Measurements from ENCODE around the gene MLYCD.

Gene MLYCD

DNA sequence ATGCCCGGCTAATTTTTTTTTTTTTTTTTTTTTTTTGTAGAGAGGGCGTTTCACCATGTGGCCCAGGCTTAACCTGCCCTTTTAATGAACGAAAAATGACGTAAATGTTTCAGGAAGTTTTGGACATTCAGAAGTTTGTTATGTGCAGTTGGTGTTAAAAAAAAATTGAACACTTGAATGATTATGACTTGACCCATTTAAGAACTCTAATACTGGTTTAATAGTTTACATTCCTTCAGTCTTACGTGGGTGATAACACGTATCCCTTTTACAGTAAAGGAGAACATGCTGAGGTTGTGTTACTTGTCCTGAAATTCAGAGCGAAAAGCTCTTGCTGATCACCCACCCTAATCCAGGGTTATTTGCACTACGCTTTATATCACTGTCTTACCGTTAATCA is 1.7 kb downstream of the MLYCD start:
- no peak for DNase-seq

DNA sequence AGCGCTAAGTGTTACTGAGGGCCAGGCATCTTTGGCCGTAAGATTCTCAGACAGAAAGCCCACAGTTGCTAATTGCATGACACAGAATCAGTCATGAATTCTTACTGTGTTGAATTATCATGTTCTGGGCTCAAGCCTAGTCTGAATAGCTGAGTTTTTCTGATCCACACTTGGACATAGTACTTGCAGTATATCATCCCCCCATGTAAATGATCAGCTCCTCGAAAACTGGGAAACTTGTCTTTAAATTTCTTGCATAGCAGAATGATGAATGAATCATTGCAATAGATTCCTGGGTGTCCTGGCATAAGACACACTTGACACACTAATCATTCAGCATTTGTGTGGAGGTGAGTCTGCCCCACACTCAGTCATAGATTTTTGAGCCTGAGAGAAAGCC is 2.2 kb downstream of the MLYCD start:
- no peak for DNase-seq

DNA sequence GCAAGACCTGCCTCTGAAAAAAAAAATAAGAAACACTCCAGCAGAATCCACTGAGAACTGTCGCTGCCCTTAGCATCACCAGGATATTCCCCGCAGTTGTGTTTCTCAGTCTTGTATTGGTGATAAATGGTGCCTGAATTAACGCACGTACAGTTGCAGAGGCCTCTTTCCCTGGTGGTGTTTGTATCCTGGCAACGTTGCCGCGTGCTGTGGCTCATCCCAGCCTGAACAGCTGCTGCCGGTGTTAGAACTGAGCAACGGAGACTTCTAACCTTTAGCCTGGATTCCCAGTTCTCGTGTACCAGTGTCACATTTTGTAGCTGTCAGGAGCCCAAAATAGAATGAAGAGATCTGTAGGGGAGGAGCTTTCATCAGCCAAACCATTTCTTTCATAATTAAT is 4.8 kb downstream of the MLYCD start:
- no peak for DNase-seq

DNA sequence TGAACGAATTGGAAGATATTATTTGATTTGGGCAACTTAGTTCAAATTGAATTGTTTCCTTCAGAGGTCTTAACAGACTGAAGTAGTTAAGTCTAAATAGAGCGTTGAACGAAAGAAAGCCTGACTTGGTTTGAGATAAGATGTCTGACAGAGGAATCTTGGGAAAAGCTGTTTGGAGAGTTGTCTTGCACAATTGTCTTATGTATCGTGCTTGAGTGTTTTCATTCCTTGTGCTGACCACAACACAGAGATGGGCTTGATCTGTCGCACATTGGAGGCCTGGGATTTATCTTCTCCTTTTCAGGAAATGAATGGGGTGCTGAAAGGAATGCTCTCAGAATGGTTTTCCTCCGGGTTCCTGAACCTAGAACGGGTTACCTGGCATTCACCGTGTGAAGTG is 7.8 kb downstream of the MLYCD start:
- no peak for DNase-seq

DNA sequence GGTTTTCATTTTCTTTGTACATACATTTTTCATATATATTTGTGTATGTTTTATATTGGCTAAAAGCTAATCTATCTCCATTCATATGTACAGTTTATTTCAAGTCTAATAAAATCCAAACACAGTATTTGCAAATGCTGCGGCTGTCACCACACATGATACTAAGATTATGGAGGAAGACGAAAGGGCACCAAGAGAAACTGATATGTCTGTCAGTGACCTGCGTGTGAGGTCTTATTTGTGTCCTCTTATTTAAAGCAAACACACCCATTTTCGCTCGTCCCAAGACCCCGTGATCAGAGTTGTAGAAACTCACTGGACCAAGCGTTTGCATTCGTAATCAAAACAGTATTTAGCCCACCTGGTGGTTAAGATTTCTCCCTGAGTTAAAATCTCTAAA is 8.2 kb downstream of the MLYCD start:
- DNase-seq: no peak

DNA sequence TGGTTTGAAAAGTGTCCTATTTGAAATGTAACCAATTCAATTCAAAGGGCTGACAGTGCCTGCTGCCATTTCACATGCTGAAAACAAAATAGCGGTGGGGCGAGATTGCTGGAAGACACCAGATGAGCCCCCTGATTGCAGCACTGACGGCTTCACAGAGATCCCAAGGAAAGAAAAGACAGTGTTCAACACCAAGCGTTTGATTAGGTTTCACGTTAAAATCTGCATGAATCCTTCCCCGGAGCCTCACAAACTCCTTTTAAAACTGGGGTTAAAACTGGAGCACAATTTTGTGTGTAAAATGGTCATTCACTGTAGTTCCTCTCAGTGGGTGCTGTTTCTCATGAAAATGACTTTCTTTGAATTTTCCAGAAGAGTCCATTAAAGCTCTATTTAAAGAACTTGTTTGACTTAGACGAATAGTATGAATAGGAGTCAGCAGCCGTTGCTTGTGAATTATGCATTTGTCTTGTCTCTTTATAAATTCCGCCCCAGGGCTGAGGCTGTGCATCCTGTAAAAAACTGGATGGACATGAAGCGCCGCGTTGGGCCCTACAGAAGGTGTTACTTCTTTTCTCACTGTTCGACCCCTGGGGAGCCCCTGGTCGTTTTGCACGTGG is 8.8 kb downstream of the MLYCD start:
- no peak for DNase-seq

DNA sequence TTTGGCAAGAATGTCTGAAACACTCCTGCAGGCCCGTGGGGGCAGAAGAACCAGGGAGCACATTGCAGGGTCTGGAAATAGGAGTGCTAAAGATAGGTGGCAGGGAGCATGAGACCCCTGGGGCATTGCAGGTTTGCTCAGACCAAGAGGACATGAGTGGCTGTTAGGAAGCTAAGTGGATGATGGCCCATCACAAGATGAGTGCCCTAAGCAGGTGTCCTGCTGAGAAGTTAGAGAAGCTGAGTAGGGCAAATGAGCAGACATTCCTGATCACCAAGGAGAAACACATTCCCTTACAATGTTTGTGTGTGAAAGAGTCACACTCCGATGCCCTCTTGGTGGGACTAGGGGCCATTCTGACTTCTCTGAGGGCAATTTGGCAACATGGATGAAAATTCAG is 9.9 kb downstream of the MLYCD start:
- DNase-seq: no peak

DNA sequence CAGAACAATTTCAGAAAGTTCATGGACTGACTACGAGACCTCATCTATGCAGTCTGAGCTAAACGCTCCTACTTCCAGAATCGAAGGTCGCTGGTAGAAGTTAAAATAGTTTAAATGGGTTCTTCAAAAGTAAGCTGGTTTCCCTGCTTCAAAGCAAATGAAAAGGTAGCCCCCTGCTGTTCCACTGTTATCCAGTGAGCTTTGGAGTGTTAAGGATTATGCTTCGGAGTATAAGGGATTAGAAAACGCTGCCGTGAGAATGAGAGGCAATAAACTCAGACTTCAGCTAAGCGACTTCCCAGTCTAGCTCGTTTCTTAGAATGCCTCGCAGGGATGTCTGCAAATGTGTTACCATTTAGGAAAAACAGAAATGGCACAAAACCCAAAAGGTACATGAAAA is 12.4 kb downstream of the MLYCD start:
- no peak for DNase-seq

DNA sequence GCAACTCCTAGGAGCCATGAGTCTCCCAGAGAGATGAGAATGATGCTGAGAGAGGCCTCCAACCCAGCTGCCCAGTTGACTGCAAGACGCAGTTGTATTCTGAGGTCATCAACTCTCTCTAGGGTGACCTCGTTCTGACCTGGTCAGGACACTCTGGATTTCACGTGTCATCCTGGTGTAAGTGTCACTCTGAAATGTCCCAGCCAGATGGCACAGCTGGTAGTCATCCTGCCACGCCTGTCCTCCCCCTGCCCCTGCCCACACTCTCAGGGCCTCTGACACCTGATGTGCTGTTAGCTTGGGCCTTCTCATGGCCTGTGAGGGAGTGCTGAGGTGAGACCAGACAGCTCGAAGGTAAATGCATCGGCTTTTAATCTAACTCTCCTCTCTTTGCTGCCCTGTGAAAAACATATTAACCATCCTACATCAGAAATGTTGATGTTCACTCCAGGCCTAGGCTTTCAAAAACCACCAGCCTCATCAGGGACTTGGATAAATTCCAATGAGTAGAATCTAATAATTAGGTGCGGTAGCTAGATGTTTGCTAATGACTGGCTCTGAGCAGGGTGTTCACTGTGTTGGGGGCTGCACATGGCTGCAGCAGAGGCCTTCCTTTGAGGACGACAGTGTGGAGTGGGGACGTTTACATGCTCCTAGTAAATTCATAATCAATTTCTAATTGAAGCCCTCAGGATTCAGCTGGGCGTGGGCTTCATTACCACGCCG is 13.8 kb downstream of the MLYCD start:
- DNase-seq: no peak

DNA sequence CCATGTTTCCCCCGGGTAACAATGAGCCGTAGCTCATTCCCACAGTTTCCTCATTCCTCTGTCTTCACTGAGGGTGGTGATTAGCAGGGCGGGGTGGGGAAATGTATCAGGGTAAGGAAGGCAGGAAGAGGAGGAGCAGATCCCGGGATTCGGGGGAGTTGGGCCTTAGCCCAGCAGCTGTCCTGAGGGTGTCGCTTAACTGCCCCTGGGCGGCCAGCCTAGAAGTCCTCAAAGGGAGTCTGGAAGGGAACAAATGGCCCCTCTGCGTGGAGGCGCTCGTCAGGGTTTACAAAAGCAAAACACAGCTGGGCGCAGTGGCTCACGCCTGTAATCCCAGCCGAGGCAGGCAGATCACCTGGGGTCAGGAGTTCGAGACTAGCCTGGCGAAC is 14.3 kb downstream of the MLYCD start:
- DNase-seq: no peak

DNA sequence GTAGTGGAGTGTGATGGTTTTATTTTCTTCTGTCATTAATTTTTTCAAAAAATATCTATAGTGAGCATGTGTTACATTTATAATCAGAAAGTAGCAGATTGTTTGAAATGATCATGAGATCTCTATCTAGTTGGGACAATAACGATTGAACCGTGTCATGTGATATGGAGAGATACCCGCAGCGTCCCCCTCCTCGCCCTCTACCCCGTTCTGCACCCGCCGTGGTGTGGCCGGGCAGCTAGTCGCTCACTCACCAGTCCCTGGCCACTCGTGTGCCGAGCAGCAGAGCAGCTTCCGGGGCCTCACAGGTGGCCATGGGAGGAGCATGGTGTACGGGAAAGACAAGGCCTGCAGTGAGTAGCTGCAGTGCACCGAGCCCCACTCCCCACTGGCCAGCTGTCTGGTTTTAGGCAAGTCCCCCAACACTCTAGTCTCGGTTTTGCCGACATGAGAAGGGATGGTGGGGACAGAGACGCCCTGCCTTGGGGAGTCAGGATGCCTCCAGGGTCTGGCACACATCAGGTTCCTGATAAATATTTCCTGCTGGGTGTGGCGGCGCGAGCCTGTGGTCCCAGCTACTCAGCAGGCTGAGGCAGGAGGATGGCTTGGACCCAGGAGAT is 15.3 kb downstream of the MLYCD start:
- DNase-seq: no peak

DNA sequence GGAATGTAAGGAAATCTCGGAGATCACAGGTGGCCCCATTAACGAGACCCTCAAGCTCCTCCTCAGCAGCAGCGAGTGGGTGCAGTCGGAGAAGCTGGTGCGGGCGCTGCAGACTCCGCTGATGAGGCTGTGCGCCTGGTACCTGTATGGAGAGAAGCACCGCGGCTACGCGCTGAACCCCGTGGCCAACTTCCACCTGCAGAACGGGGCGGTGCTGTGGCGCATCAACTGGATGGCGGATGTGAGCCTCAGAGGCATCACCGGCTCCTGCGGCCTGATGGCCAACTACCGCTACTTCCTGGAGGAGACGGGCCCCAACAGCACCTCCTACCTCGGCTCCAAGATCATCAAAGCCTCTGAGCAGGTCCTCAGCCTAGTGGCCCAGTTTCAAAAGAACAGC is 16.2 kb downstream of the MLYCD start:
- no peak for DNase-seq

DNA sequence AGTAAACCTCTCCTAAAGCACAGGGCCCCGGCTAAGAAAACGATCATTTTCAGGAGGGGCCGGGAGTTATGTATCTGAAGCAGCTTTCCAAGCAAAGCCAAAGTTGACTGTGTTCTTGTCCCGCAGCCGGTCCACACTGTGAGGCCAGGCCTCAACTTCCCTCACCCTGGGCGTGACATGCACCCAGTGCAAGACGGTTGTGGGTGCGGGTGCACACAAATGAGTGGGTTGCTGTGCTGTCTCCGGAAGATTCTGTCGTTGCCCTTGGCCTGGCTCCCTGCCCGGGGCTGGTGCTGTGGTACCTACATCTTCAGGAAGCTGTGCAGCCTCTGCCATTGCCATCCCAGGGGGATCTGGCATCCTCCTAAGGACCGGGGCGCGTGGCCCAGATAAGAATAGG is 16.6 kb downstream of the MLYCD start:
- DNase-seq: no peak

DNA sequence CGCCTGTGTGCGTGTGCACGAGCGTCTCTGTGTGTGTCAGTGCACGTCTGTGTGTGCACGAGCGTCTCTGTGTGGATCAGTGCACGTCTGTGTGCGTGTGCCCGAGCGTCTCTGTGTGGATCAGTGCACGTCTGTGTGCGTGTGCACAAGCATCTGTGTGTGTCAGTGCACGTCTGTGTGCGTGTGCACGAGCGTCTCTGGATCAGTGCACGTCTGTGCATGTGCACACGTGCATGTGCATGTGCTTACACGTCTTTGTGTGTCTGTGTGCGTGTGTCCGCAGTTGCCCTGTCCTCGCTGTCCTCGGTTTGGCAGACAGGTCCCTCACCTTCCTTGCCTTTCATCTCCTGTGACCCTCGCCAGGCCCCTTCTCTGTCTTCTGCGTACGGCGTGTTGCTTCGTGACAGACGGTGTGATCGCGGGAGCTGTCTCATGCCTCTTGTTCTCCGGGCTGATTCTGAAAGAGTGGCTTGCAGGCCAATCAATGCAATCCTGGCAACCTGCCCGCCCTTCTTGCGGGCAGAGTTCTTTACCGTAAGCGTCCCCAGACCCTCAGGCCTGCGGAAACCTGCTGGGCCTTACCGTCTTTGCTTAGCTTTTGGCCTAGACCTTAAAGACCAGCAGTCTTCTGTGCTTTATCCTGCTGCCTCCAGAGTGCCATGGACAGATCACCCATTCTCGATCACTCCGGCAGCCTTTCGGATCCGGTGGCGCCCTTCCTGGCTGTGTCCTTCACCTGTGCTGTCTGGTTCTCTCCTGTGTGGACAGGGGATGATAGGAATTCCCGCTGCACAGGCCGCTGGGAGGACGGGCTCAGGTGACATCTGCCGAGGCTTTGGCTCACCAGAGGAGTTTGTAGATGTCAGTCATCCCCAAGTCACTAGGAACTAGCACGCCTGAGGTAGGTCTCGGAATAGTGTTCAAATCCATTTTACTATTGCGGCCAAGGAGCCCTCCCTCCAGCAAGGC is 18.5 kb downstream of the MLYCD start:
- no peak for DNase-seq

DNA sequence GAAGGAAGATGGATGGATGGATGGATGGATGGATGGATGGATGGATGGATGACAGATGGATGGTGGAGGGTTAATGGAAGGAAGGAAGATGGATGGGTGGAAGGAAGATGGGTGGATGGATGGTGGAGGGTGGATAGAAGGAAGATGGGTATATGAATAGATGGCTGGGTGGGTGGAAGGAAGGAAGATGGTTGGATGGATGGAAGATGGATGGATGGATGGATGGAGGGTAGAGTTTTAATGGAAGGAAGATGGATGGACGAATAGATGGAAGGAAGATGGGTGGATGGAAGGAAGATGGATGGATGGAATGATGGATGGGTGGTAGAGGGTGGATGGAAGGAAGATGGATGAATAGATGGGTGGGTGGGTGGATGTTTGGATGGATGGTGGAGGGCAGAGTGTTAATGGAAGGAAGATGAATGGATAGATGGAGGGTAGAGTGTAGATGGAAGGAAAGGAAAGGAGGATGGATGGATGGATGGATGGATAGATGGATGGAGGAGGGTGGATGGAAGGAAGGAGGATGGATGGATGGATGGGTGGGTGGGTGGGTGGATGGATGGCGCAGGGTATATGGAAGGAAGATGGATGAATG is 22.1 kb downstream of the MLYCD start:
- no peak for DNase-seq

DNA sequence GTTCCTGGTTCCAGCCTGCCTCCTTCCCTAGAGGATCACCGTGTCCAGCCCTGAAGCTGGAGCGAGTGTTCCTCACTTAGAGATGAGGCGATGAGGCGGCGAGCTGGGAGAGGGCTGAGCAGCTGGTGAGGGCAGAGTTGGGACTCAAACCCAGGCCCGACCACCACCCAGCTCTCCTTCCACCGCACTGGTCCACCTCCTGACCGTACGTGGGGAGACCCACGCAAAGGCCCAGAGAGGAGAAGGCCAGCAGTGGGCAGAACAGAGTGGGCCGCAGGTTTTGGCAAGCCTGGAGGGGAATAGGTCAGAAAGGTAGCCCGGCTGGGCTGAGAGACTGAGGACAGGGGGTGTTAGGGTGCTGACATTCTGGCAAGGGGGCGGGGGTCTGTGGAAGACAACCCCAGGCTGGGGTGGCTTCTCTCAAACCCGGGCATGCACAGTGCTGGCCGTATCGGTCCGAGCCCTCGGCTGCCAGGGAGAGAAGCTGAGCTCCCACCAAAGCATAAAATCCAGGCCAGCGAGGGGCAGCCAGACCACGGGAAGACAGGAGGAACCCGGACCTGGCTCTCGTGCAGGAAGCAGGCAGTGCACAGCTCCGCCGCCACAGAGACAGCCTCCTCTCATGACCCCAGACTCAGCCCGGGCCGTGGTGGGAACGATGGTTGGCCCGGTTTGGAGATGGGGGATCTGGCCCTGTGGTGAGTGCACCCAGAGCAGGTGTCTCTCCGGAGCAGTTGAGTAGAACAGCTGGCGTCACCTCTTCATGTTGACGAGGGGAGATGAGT is 24.9 kb downstream of the MLYCD start:
- DNase-seq: no peak

DNA sequence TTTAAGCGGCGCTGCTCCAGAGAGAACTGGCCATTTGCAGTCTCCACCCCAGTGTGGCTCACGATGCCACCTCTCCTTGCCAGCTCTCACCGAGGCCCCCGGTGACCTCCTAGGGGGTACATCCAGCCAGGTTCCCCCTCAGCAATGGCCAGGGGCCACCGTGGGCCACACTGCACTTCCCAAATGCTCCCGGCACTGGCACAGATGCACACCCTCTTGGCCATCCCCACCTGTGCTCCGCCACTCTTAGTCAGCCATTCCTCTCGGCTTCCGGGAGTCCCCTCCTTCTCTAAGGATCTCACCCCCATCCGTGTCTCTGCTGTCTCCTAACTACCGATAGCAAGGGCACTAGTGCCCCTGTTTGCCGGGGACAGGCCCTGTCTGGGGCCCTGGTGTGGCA is 25.8 kb downstream of the MLYCD start:
- no peak for DNase-seq

DNA sequence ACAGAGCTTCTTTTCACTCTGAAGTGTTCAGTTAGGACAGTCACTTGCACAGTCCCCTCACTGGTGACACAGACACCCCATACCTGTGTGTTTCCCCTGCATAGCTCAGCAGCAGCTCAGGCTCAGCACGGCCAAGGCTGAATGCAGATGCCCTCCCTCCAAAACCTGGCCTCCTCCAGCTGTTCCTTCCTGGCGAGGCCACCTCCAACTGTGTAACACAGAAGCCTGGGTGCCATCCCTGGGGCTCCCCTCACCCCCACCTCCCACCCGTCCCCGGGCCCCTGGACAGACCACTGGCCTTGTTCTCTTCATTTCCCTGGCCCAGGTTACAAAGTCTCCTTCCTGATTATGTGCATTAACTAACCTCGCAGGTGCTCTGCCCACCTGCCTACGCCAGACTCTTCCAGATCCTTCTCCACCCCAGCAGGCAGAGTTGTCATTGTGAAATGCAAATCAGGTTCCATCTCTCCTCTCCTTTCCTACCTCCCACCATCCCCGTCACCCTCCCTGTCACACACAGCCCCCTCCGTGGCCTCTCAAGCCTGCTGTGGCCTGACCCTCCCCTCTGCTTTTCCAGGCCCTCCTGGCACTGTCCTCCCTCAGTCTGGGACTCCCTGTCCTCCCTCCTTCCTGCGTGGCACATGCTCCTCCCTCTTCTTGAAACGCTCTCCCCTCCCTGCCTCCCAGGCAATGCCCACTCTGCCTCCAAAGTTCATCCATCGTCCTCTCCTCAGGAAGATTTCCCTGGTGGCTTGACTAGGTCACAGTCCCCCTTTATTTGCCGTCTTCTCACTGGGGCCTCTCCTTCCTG is 26.4 kb downstream of the MLYCD start:
- DNase-seq: no peak

DNA sequence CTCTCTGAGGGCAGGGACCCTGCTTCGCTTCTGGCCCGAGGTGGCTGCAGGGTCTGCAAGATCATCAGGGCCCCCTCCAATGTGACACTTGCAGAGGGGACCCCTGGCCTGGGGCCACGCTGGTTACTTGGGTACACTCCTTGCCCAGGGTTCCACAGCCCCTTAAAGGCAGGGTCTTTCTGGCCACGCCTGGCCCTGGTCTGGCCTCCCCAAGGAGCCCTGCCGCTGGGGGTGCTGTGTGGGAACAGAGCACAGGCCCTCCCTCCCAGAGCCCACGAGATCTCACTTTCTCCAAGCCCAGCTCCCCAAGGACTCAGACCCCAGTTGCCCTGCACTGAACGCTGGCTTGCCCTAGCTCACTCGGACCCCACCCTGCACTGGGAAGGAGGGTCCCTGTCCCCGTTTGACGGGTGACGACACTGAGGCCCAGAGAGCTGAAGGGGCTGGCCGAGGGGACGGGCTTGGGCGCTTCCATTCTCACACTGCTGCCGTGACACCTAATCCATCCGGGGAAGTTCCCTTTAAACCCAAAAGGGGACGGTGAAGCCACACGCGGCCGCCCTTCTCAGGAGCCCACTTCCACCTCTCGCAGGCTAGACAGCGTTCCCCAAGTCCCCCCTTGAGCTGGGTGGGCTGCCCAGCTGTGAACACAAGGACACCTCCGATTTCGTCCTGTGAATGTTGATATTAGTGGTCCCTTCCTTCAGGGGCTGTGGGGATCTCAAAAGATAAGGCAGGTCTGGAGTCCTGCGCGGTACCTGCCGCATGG is 27.2 kb downstream of the MLYCD start:
- DNase-seq: no peak

DNA sequence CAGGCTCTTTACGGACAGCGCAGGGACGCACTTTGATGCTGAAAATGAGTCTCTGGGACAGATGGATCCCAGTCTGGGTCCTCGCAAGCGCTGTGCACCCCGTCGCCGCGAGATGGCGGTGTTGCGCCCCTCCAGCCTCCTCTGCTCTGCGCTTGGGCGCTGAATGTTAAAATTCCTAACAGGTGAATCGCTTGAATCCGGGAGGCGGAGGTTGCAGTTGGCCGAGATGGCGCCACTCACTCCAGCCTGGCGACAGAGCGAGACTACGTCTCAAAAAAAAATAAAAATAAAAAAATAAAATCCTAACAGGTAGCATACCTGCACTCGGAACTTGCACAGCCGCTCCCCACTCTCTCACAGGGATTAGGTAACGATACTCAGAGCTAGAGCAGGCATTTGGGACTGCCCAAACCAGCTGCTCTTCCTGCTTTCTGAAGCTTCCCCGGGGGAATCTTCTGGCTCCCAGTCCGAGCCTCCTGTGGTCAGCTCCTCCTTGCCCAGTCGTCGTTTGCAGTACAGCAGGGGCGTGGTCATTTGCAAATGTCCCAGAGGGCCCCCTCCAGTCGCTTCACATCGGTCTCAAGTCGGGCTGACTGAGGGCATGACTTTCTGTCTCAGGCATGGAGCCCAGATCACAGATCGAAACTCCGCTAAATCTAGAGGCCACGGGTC is 27.9 kb downstream of the MLYCD start:
- DNase-seq: peak; percentile 29
